Fibroblast of lung (primary cell): ENCODE data around the gene ZNF532. TPM values are rescaled to one million over a fixed set of nuclear protein-coding genes. Genes with fewer than 3 reads are reported as not detected.

Experiments
- DNase-seq, 2 donors: peaks; one replicate each; pipeline versions ENCODE4 v3.0.0 to v3.0.0-alpha.2; 2010; ENCODE audit warnings: low read depth in 2 of 2
- H2AFZ ChIP-seq: 2 replicates; pipeline ENCODE4 v1.5.1; 2012; ENCODE audit warnings: low read length, control low read depth, inconsistent platforms
- H3K27ac ChIP-seq: 2 replicates; pipeline ENCODE4 v1.5.1; 2011; ENCODE audit warnings: low read length, control low read depth; ENCODE audit not compliant: insufficient read depth
- H3K27me3 ChIP-seq: 2 replicates; pipeline ENCODE4 v1.5.1; 2011; ENCODE audit warnings: mild to moderate bottlenecking, low read length; ENCODE audit not compliant: control insufficient read depth, insufficient read depth
- H3K36me3 ChIP-seq: 2 replicates; pipeline ENCODE4 v1.5.1; 2011; ENCODE audit warnings: low read length; ENCODE audit not compliant: control insufficient read depth, insufficient read depth
- H3K4me1 ChIP-seq: 2 replicates; pipeline ENCODE4 v1.5.1; 2011; ENCODE audit warnings: low read length; ENCODE audit not compliant: control insufficient read depth, insufficient read depth; ENCODE audit errors: extremely low read depth
- H3K4me2 ChIP-seq: 2 replicates; pipeline ENCODE4 v1.5.1; 2011; ENCODE audit warnings: low read length, control low read depth; ENCODE audit not compliant: insufficient read depth; ENCODE audit errors: extremely low read depth
- H3K4me3 ChIP-seq, 4 experiments: fragments of 200-600 bp in 1 of 4; sonication (generic) in 1 of 4; replicated peaks in 1 of 4; 2 replicates each; pipeline ENCODE4 v1.5.1; 2011 to 2016; ENCODE audit warnings: low read length in 4 of 4, low read depth in 3 of 4, mild to moderate bottlenecking in 3 of 4, control low read depth in 2 of 4, inconsistent platforms in 1 of 4, mixed read lengths in 1 of 4; ENCODE audit not compliant: insufficient read depth in 1 of 4; ENCODE audit errors: control extremely low read depth in 1 of 4
- H3K79me2 ChIP-seq: 2 replicates; pipeline ENCODE4 v1.5.1; 2012; ENCODE audit warnings: mild to moderate bottlenecking, low read length, inconsistent platforms; ENCODE audit not compliant: control insufficient read depth, insufficient read depth
- H3K9ac ChIP-seq: 2 replicates; pipeline ENCODE4 v1.5.1; 2011; ENCODE audit warnings: mild to moderate bottlenecking, low read length, control low read depth; ENCODE audit not compliant: insufficient read depth
- H3K9me3 ChIP-seq: 2 replicates; pipeline ENCODE4 v1.5.1; 2012; ENCODE audit warnings: low read depth, low read length; ENCODE audit not compliant: control insufficient read depth, insufficient read depth
- H4K20me1 ChIP-seq: 2 replicates; pipeline ENCODE4 v1.5.1; 2011; ENCODE audit warnings: low read length; ENCODE audit not compliant: control insufficient read depth, insufficient read depth; ENCODE audit errors: extremely low read depth
- EZH2 ChIP-seq: IDR thresholded peaks from 2 replicates; pipeline ENCODE4 v1.5.1; 2012; ENCODE audit warnings: low read length, control low read depth, mild to moderate bottlenecking; ENCODE audit errors: missing control alignments
- polyA plus RNA-seq, 2 donors: library from polyadenylated mRNA; depleted of rRNA in 1 of 2; stranded (reverse) in 1 of 2; unstranded in 1 of 2; fragments of >200 nt; gene quantifications; 2 replicates each; pipeline ENCODE4 v1.2.1, GENCODE V29; 2011 to 2012; ENCODE audit warnings: missing spikeins in 1 of 2
- total RNA-seq: library from RNA; depleted of rRNA; stranded (reverse); fragments of >200 nt; gene quantifications from 2 replicates; pipeline ENCODE4 v1.2.1, GENCODE V29; 2014
- TF ChIP-seq, protein P1 (sequence below), 2 donors: IDR thresholded peaks in 1 of 2; conservative IDR thresholded peaks in 1 of 2; 1 replicate in 1 of 2; 2 replicates in 1 of 2; pipeline ENCODE4 v1.5.1; 2011 to 2012; ENCODE audit warnings: low read length in 2 of 2, control low read depth in 1 of 2, inconsistent platforms in 1 of 2, low read depth in 1 of 2, mild to moderate bottlenecking in 1 of 2

Gene ZNF532
- total and polyA plus RNA-seq, 2 donors (not counting 1 experiment from before 2014, with no cell fraction given): 57.3 to 64.6 TPM

DNA sequence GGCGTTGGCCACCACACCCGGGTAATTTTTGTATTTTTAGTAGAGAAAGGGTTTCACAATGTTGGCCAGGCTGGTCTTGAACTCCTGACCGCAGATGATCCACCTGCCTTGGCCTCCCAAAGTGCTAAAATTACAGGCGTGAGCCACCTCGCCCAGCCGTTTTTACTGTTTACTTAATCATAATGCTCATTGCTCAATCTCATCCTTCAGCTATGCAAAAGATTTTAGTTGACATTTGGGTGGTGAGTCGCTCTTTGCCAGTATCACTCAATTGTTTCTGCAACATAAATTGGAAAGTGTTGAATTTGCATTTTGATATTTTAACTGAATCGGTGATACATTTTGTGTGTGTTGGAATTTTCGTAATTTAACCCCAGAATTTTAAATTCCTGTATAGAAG is 7.8 kb upstream of the ZNF532 start:
- H4K20me1 ChIP-seq: no peaks in the 10 kb centered on the region
- H3K4me3 ChIP-seq: no peak overlapping the region
- peak; percentile 56 to 60 for DNase-seq
- no peaks in the 10 kb centered on the region for H3K79me2 ChIP-seq
- no peaks in the 10 kb centered on the region for H3K36me3 ChIP-seq
- H3K9ac ChIP-seq: no peak overlapping the region
- H3K4me2 ChIP-seq: no peak overlapping the region
- H3K4me1 ChIP-seq: peaks cover 11% of the 10 kb centered on the region
- no peak overlapping the region for H2AFZ ChIP-seq
- H3K27me3 ChIP-seq: no peaks in the 10 kb centered on the region
- H3K27ac ChIP-seq: no peak overlapping the region
- H3K9me3 ChIP-seq: no peaks in the 10 kb centered on the region
- TF ChIP-seq EZH2: no peak
- TF ChIP-seq, protein P1, sequence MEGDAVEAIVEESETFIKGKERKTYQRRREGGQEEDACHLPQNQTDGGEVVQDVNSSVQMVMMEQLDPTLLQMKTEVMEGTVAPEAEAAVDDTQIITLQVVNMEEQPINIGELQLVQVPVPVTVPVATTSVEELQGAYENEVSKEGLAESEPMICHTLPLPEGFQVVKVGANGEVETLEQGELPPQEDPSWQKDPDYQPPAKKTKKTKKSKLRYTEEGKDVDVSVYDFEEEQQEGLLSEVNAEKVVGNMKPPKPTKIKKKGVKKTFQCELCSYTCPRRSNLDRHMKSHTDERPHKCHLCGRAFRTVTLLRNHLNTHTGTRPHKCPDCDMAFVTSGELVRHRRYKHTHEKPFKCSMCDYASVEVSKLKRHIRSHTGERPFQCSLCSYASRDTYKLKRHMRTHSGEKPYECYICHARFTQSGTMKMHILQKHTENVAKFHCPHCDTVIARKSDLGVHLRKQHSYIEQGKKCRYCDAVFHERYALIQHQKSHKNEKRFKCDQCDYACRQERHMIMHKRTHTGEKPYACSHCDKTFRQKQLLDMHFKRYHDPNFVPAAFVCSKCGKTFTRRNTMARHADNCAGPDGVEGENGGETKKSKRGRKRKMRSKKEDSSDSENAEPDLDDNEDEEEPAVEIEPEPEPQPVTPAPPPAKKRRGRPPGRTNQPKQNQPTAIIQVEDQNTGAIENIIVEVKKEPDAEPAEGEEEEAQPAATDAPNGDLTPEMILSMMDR (conservative IDR thresholded peaks at IDR 0.05 in 1 of 2, IDR thresholded peaks at IDR 0.05 in 1 of 2; ENCODE audit: low read depth in 1 of 2, low read length in 2 of 2): no peak

DNA sequence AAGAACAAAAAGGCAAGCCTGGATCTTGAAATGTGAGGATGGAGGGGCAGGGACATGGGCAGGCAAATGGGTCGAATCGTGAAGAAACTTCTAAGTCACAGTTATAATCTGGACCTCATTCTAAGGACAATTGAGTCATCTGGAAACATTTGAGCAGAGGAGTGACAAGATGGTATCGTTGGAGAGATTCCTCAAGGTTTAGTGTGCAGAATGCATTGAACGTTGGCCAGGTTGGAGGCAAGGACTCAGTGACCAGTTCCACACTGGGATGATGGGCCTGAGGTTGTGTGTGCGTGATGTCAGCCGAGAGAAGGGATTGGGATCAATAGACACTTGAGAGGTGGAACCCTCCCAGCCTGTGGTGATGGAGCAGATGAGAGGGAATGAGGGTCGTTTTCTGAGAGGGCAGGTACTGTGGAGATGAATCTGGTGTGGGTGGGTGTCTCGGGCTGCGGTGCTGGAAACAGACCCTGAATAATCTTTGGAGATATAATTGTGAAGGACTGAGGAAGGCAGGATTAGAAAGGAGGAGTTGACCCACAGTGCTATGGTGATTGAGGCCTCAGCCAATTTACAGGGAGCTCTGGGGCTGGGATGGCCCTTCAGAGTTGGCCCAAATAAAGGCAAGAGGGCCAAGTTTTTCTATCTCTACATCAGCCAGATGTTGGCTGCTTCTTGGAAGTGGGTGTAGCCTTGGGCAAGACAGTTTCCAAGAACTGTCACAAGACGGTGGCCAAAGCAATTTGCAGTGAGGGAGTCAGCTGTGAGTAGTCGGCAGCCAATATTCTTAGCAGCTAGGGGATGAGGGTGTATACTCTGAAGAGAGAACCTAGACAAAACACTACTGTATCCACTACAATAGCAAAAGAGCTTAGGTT is 5.8 kb upstream of the ZNF532 start:
- Histone ChIP-seq H3K27ac (no peak overlapping the region), H3K27me3 (no peaks in the 10 kb centered on the region), H3K36me3 (no peaks in the 10 kb centered on the region), H3K79me2 (peaks cover 8% of the 10 kb centered on the region), H4K20me1 (no peaks in the 10 kb centered on the region), H3K9ac (no peak overlapping the region), H2AFZ (no peak overlapping the region), H3K4me1 (peaks cover 15% of the 10 kb centered on the region), H3K4me3 (no peak overlapping the region), H3K9me3 (no peaks in the 10 kb centered on the region), H3K4me2 (peak overlapping the region; percentile 27)
- TF ChIP-seq EZH2: no peak
- TF ChIP-seq, protein P1 (conservative IDR thresholded peaks at IDR 0.05 in 1 of 2, IDR thresholded peaks at IDR 0.05 in 1 of 2; ENCODE audit: low read depth in 1 of 2, low read length in 2 of 2): no peak
- DNase-seq: peak; percentile 46 to 62

DNA sequence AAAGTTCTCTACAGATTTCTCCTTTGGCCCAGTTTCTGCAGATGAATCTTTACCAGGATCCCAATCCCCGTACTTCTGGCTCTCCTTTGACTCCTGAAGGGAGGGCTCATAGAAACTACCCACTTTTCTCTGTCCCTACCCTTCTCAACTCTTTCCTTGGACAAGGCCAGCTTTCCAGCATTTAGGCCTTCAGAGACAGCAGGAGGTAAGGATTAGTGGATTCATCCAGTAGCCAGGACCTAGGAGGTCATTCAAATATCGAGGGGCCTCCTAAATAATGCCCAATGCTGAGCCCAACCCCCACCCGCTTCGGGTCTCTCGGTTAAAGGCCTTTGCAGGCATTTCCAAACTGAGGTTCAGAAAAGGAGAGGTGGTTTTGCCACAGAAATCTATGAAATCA is 4.8 kb upstream of the ZNF532 start:
- Histone ChIP-seq H3K27me3 (no peaks in the 10 kb centered on the region), H4K20me1 (no peaks in the 10 kb centered on the region), H3K9me3 (no peaks in the 10 kb centered on the region), H3K4me1 (peaks cover 18% of the 10 kb centered on the region), H2AFZ (peak overlapping the region; percentile 33), H3K27ac (no peak overlapping the region), H3K4me3 (no peak overlapping the region), H3K4me2 (no peak overlapping the region), H3K36me3 (no peaks in the 10 kb centered on the region), H3K9ac (no peak overlapping the region), H3K79me2 (peaks cover 13% of the 10 kb centered on the region)
- TF ChIP-seq, protein P1 (conservative IDR thresholded peaks at IDR 0.05 in 1 of 2, IDR thresholded peaks at IDR 0.05 in 1 of 2; ENCODE audit: low read depth in 1 of 2, low read length in 2 of 2): no peak
- no peak for TF ChIP-seq EZH2
- DNase-seq: no peak
